Measurements from ENCODE around the gene KRT72.

KRT72 gene

DNA sequence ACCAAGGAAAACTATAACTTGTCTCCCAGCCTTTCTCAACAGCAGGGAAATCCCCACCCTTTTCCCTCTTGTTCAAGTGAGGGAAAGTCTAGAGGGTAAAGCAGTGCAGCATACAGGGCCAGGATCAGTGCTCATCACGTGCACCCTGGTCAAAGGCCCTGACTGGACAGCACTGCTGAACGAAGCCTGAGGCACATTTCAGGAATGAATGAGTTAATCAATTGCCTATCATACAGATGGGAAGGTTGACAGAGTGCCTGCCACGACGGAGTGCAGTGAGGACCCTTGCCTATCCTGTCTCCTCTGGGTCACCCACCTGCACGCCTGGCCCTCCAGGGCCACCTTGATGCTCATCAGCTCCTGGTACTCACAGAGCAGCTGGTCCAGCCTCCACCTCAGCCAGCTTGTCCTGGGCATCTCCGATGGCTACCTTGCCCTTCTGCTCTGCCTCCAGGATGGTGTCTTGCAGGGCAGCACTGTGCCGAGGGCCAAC is 28.8 kb upstream of the KRT72 start:
- no peaks in the 10 kb centered on the region for H3K36me3 ChIP-seq (ENCODE audit: control insufficient read depth, insufficient read depth, low read length)
- H3K9me3 ChIP-seq (ENCODE audit: control insufficient read depth, insufficient read depth, low read depth, low read length) = no peaks in the 10 kb centered on the region
- H3K27ac ChIP-seq (ENCODE audit: low read depth, low read length) = no peak overlapping the region
- no peaks in the 10 kb centered on the region for H3K4me1 ChIP-seq (ENCODE audit: control insufficient read depth, insufficient read depth, low read length)
- H3K27me3 ChIP-seq (ENCODE audit: control insufficient read depth, insufficient read depth, low read length) = no peaks in the 10 kb centered on the region; the same call in 1 of the 2 replicates
- H3K9ac ChIP-seq (ENCODE audit: low read length) = no peak overlapping the region
- no peak overlapping the region for H3K4me3 ChIP-seq (ENCODE audit: low read depth, low read length)

DNA sequence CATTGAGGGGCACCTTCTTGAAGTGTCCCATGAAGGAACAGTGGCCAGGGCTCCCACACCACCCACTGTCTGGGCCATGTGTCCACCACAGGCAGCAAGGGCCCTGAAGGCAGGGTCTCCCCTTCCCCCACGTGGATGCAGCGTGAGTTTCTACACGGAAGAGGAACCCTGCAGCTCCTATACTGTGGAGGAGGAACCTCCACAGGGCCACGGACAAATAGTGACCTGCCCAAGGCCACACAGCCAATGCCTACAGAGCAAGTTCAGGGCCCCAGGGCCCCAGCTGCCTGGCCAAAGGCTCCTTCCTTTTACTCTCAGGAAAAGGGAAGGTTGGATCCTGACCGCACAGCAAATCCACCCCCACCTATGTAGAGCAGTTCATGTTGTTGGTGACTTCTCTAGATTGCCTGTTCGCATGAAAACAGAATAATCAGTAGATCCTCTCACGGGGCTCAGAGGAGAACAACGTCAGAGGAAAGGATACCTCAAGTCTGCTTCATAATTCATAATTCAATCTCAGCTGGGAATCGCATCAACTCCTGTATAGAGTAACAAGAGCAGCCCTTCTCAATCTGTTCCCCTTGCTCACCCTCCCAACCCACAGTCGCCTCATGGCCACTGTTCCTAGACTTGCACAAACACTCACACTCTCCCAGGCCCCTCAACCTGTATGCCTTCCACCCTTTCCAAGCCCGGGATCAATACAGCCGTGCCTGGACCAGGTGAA is 28.2 kb upstream of the KRT72 start:
- H3K4me1 ChIP-seq (ENCODE audit: control insufficient read depth, insufficient read depth, low read length) = no peaks in the 10 kb centered on the region
- no peaks in the 10 kb centered on the region for H3K36me3 ChIP-seq (ENCODE audit: control insufficient read depth, insufficient read depth, low read length)
- H3K27ac ChIP-seq (ENCODE audit: low read depth, low read length) = no peak overlapping the region
- no peaks in the 10 kb centered on the region; the same call in 1 of the 2 replicates for H3K27me3 ChIP-seq (ENCODE audit: control insufficient read depth, insufficient read depth, low read length)
- no peak overlapping the region for H3K9ac ChIP-seq (ENCODE audit: low read length)
- H3K9me3 ChIP-seq (ENCODE audit: control insufficient read depth, insufficient read depth, low read depth, low read length) = no peaks in the 10 kb centered on the region
- H3K4me3 ChIP-seq (ENCODE audit: low read depth, low read length) = no peak overlapping the region

DNA sequence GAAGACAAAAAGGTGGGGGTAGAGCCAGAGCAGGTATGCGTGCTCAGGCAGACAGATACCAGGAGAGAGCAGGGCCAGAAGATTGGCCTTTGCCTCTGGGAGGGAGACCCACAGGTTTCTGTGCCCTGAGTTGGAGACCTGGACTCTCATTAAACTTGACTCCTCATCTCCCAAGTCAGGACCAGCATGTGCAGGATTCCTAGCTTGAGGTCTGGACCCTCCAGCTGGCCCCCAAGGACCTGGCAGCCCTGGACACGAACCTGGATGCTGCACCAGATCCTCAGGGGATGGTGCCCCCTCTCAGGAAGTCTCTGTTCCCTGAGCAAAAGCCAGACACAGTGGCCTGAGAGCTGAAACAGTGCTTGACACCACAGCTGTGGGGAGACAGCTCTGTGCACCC is 27.6 kb upstream of the KRT72 start:
- no peak overlapping the region for H3K9ac ChIP-seq (ENCODE audit: low read length)
- H3K9me3 ChIP-seq (ENCODE audit: control insufficient read depth, insufficient read depth, low read depth, low read length) = no peaks in the 10 kb centered on the region
- H3K27ac ChIP-seq (ENCODE audit: low read depth, low read length) = no peak overlapping the region
- H3K36me3 ChIP-seq (ENCODE audit: control insufficient read depth, insufficient read depth, low read length) = no peaks in the 10 kb centered on the region
- no peak overlapping the region for H3K4me3 ChIP-seq (ENCODE audit: low read depth, low read length)
- no peaks in the 10 kb centered on the region; the same call in 1 of the 2 replicates for H3K27me3 ChIP-seq (ENCODE audit: control insufficient read depth, insufficient read depth, low read length)
- H3K4me1 ChIP-seq (ENCODE audit: control insufficient read depth, insufficient read depth, low read length) = no peaks in the 10 kb centered on the region

DNA sequence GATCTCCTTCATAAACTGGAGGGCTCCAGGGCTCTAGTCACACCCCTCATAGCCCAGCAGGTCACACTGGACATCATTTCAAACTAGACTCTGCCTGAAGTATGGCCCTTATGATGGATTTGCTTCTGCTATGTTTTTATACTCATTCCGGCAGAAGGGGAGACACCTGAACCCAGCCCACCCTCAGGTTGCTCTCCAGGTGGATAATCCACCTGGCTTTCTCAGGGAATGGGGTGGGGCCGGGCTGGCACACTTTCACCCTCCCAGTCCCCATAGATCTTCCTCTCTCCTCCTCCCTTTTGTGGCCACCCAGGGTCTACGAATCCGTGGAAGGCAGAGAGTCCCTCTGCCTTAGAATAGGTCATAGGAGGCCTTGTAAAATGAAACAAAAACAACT is 26.8 kb upstream of the KRT72 start:
- Histone ChIP-seq H3K9me3 (ENCODE audit: control insufficient read depth, insufficient read depth, low read depth, low read length) (no peaks in the 10 kb centered on the region), H3K4me3 (ENCODE audit: low read depth, low read length) (no peak overlapping the region), H3K27ac (ENCODE audit: low read depth, low read length) (no peak overlapping the region), H3K9ac (ENCODE audit: low read length) (no peak overlapping the region), H3K27me3 (ENCODE audit: control insufficient read depth, insufficient read depth, low read length) (no peaks in the 10 kb centered on the region; the same call in 1 of the 2 replicates), H3K36me3 (ENCODE audit: control insufficient read depth, insufficient read depth, low read length) (no peaks in the 10 kb centered on the region), H3K4me1 (ENCODE audit: control insufficient read depth, insufficient read depth, low read length) (no peaks in the 10 kb centered on the region)

DNA sequence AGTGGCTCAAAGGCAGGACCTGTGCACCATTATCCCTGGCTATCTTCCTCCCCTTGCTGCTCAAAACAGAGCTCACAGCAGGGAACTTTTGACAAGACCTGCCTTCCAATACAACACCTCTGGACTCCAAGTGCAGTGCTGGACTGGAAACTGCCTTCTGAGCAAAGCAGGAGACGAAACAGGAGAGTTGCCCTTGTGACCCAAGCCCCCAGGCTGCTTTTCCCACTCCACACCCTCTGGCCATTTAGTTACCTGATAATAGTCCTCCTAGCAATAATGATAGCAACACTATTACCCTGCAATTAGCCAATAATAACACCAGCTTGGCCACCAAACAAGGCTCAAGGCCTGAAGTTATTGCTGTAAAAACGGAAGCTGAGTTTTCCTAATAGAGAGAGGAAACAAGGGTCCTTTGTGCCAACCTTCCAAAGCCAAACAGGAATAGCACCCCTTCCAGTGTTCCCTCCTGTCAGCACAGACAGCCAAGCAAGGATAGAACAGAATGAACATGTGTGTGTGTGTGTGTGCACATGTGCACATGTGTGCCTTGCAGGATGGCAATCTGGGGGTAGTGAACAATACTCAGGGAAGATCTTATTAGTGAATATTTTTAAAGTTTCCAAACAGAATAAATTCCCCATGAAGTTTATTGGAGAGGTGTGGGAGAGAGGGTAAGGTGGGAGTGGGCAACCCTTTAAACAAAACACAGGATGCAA is 26.3 kb upstream of the KRT72 start:
- no peak overlapping the region for H3K27ac ChIP-seq (ENCODE audit: low read depth, low read length)
- H3K27me3 ChIP-seq (ENCODE audit: control insufficient read depth, insufficient read depth, low read length) = no peaks in the 10 kb centered on the region; the same call in 1 of the 2 replicates
- H3K4me3 ChIP-seq (ENCODE audit: low read depth, low read length) = no peak overlapping the region
- H3K9me3 ChIP-seq (ENCODE audit: control insufficient read depth, insufficient read depth, low read depth, low read length) = no peaks in the 10 kb centered on the region
- no peaks in the 10 kb centered on the region for H3K4me1 ChIP-seq (ENCODE audit: control insufficient read depth, insufficient read depth, low read length)
- no peaks in the 10 kb centered on the region for H3K36me3 ChIP-seq (ENCODE audit: control insufficient read depth, insufficient read depth, low read length)
- no peak overlapping the region for H3K9ac ChIP-seq (ENCODE audit: low read length)

DNA sequence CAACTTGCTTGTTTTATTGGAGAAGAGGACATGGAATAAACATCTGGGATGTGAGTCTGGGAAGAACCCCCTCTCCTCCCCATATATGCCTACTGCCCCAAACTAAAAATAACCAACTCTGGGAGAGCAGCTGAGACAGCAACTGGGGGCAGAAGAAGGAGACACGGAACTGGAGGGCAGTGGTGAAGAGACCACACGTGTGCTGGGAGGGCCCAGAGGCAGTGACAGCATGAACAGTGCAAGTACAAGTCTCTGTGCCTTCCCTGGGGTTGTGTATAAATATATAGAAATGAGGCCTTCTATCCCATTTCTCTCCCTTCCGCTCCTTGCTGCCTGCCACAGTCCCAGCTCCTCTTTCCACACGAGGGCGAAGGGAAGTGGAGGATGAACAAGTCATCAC is 21.1 kb upstream of the KRT72 start:
- Histone ChIP-seq H3K27ac (ENCODE audit: low read depth, low read length) (no peak overlapping the region), H3K9me3 (ENCODE audit: control insufficient read depth, insufficient read depth, low read depth, low read length) (no peaks in the 10 kb centered on the region), H3K27me3 (ENCODE audit: control insufficient read depth, insufficient read depth, low read length) (peaks cover 4% of the 10 kb centered on the region; the same call in 1 of the 2 replicates), H3K4me1 (ENCODE audit: control insufficient read depth, insufficient read depth, low read length) (no peaks in the 10 kb centered on the region), H3K9ac (ENCODE audit: low read length) (no peak overlapping the region), H3K4me3 (ENCODE audit: low read depth, low read length) (no peak overlapping the region), H3K36me3 (ENCODE audit: control insufficient read depth, insufficient read depth, low read length) (no peaks in the 10 kb centered on the region)

DNA sequence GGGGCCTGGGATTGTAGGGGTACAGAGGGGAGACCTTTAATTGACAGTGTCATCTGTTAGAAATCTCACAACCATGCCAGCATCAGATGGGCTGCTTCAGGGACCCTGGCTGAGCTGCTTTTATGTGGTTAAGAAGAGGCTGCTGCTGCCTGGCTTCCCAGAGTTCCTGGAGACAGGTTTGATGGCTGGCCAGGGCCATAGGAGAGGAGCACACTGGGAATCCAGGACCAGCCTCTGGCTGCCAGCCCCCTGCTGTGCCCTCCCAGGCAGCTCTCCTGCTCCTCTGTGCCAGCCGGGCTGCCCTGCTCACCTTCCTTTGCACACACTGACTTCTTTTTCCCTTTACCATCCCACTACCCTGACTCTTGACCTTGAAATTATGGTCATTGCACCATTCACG is 17.6 kb upstream of the KRT72 start:
- Histone ChIP-seq H3K27me3 (ENCODE audit: control insufficient read depth, insufficient read depth, low read length) (peaks cover 8% of the 10 kb centered on the region; the same call in 1 of the 2 replicates), H3K27ac (ENCODE audit: low read depth, low read length) (no peak overlapping the region), H3K36me3 (ENCODE audit: control insufficient read depth, insufficient read depth, low read length) (no peaks in the 10 kb centered on the region), H3K9me3 (ENCODE audit: control insufficient read depth, insufficient read depth, low read depth, low read length) (no peaks in the 10 kb centered on the region), H3K4me1 (ENCODE audit: control insufficient read depth, insufficient read depth, low read length) (no peaks in the 10 kb centered on the region), H3K9ac (ENCODE audit: low read length) (no peak overlapping the region), H3K4me3 (ENCODE audit: low read depth, low read length) (no peak overlapping the region)

DNA sequence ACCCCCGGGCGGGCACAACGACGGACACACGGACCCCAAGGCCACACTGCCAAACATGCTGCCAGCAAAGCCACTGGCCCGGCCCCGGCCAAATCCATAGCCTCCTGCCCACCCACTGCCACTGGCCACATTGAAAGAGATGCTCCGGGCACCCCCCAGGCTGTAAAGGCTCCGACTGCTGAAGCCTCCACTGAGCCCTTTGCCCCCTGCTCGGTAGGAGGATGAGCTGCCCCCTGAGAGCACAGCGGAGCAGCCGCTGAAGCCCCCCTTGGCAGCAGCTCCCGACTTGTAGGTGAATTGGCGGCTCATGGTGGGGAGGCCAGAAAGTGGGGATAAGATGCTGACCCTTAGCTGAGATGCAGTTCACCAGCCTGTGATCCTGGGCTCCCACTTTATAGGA is 17.0 kb upstream of the KRT72 start, which contains the start of gene KRT73:
KRT73 (minus strand) TSS at position 344 of the 400 bp plus-strand sequence; CDS start at position 309, 35 bp downstream.
- H3K9ac ChIP-seq (ENCODE audit: low read length) = no peak within 1 kb of the TSS
- H3K4me1 ChIP-seq (ENCODE audit: control insufficient read depth, insufficient read depth, low read length) = no peaks in the 10 kb centered on the region
- H3K4me3 ChIP-seq (ENCODE audit: low read depth, low read length) = no peak within 1 kb of the TSS
- no peaks in the 10 kb centered on the region for H3K36me3 ChIP-seq (ENCODE audit: control insufficient read depth, insufficient read depth, low read length)
- peaks cover 8% of the 10 kb centered on the region; the same call in 1 of the 2 replicates for H3K27me3 ChIP-seq (ENCODE audit: control insufficient read depth, insufficient read depth, low read length)
- H3K27ac ChIP-seq (ENCODE audit: low read depth, low read length) = no peak within 1 kb of the TSS
- H3K9me3 ChIP-seq (ENCODE audit: control insufficient read depth, insufficient read depth, low read depth, low read length) = no peaks in the 10 kb centered on the region

DNA sequence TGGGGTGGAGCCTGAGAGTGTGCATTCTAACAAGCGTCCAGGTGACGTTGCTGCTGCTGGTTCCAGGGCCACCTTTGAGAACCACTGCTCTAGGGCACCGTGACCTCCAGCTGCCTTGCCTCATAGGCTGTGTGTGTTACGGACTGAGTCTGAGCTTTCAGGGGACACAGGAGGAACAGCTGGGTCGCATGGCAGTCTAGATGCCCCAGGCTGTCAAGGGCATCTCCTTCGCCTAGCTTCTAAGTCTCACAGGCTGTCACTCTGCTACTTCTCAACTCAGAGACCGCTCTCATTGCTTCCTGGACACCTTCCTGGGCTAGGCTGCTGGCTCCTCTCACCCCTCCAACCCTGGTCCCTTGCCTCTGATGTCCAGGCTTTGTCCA is 16.1 kb upstream of the KRT72 start:
- no peaks in the 10 kb centered on the region; the same call in 1 of the 2 replicates for H3K4me1 ChIP-seq (ENCODE audit: control insufficient read depth, insufficient read depth, low read length)
- H3K27me3 ChIP-seq (ENCODE audit: control insufficient read depth, insufficient read depth, low read length) = peaks cover 13% of the 10 kb centered on the region; the same call in 1 of the 2 replicates
- no peaks in the 10 kb centered on the region for H3K36me3 ChIP-seq (ENCODE audit: control insufficient read depth, insufficient read depth, low read length)
- H3K27ac ChIP-seq (ENCODE audit: low read depth, low read length) = no peak overlapping the region
- no peak overlapping the region for H3K9ac ChIP-seq (ENCODE audit: low read length)
- H3K4me3 ChIP-seq (ENCODE audit: low read depth, low read length) = no peak overlapping the region
- H3K9me3 ChIP-seq (ENCODE audit: control insufficient read depth, insufficient read depth, low read depth, low read length) = no peaks in the 10 kb centered on the region

DNA sequence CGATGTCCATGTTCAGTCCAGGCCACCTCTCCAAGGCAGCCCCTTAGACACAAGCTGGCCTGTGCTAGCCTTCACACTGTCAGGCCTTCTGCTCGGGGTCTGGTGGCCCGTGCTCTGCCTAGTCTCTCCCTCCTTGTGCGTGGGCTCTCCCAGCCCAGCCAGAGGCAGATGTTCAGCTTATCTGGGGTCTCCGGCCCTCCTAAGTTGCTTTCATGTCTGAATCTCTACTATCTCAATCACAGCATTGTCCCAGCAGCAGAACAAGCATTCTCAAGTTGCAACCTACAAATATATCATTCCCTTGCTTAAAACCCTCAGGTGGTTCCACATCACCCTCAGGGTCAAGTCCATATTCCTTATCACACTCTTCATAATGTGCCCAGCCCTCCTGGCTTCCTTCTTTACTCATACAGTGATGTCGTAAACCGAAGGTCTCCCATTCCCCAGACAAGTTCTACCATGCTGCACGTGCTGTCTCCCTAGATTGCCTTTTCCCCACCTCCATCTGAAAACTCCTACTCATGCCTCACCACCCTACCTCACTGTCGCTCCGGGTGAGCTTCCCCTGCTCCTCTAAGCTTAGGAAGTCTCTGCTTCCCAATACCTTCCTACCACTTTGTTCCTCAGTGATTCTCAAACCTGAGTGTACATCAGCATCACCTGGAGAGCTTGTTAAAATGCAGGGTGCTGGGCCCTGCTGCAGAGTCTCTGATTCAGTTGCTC is 15.6 kb upstream of the KRT72 start:
- Histone ChIP-seq H3K9ac (ENCODE audit: low read length) (no peak overlapping the region), H3K4me3 (ENCODE audit: low read depth, low read length) (no peak overlapping the region), H3K4me1 (ENCODE audit: control insufficient read depth, insufficient read depth, low read length) (no peaks in the 10 kb centered on the region; the same call in 1 of the 2 replicates), H3K27ac (ENCODE audit: low read depth, low read length) (no peak overlapping the region), H3K27me3 (ENCODE audit: control insufficient read depth, insufficient read depth, low read length) (peaks cover 16% of the 10 kb centered on the region; the same call in 1 of the 2 replicates), H3K9me3 (ENCODE audit: control insufficient read depth, insufficient read depth, low read depth, low read length) (no peaks in the 10 kb centered on the region), H3K36me3 (ENCODE audit: control insufficient read depth, insufficient read depth, low read length) (no peaks in the 10 kb centered on the region)

Measured in HUES6 (cell line).